BLaER1 treated with 17β-estradiol and CSF1 and Interleukin-3, amounts not matched to agents 10 nM and 100 nM (cell line): ENCODE data around the gene FAM50A.

ENCODE experiments used
- H3K27ac ChIP-seq, 11 experiments: shearing (Covaris generic); formaldehyde crosslinking; 2 replicates each; pipeline ENCODE4 v1.8.1; 2022
- H3K27me3 ChIP-seq, 11 experiments: shearing (Covaris generic); formaldehyde crosslinking; 2 replicates each; pipeline ENCODE4 v1.8.1; 2022
- H3K36me3 ChIP-seq, 11 experiments: shearing (Covaris generic); formaldehyde crosslinking; 2 replicates each; pipeline ENCODE4 v1.8.1; 2022
- H3K4me1 ChIP-seq, 10 experiments: shearing (Covaris generic); formaldehyde crosslinking; 2 replicates each; pipeline ENCODE4 v1.8.1; 2022
- H3K4me2 ChIP-seq, 11 experiments: shearing (Covaris generic); formaldehyde crosslinking; 2 replicates each; pipeline ENCODE4 v1.8.1; 2022
- H3K4me3 ChIP-seq, 10 experiments: shearing (Covaris generic); formaldehyde crosslinking; 2 replicates each; pipeline ENCODE4 v1.8.1; 2022
- H3K9ac ChIP-seq, 11 experiments: shearing (Covaris generic); formaldehyde crosslinking; 2 replicates each; pipeline ENCODE4 v1.8.1; 2022
- H3K9me3 ChIP-seq, 11 experiments: shearing (Covaris generic); formaldehyde crosslinking; replicated peaks in 1 of 11; 2 replicates each; pipeline ENCODE4 v1.8.1; 2022
- H4K20me1 ChIP-seq, 11 experiments: shearing (Covaris generic); formaldehyde crosslinking; 2 replicates each; pipeline ENCODE4 v1.8.1; 2022
- Cebpa-rat ChIP-seq, 11 experiments: shearing (Covaris generic); IDR thresholded peaks; 2 replicates each; pipeline ENCODE4 v1.8.1; 2022

The FAM50A gene

DNA sequence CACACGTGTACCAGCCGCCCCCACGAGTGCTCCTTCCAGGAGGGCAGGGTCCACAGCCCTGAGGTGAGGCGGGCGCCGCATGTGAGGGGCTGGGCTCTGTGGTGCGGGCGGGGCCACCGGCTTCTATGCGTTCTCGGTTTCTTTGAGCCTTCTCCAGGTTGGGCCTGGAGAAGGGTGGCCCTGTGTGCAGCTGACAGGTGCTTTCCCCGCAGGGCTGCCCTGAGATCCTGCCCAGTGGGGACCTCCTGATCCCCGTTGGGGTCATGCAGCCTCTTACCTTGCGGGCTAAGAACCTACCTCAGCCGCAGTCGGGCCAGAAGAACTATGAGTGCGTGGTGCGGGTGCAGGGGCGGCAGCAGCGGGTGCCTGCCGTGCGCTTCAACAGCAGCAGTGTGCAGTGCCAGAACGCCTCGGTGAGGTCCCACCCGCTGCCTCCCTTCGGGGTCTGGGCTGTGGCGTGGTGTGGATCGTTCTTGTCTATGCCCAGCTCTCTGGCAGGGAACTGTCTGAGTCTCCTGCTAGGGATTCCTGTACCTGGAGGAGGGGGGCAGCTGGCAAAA lies 20.9 kb downstream of the FAM50A start:
- Histone ChIP-seq H3K4me3 (no peak overlapping the region), H3K9me3 (peaks cover 0 to 53% (median 31%) of the 10 kb centered on the region in 11 experiments; a peak in 10 of 22 replicates), H3K36me3 (peaks cover 47 to 95% (median 87%) of the 10 kb centered on the region in 11 experiments), H3K4me1 (peaks cover 6 to 21% (median 8%) of the 10 kb centered on the region in 10 experiments; a peak in 19 of 20 replicates), H3K4me2 (no peak overlapping the region), H3K27me3 (peaks cover 0 to 23% (median 0%) of the 10 kb centered on the region in 11 experiments; a peak in 5 of 22 replicates), H3K9ac (no peak overlapping the region), H3K27ac (no peak overlapping the region), H4K20me1 (peaks cover 28 to 94% (median 67%) of the 10 kb centered on the region in 11 experiments; a peak in 21 of 22 replicates)
- no peak for TF ChIP-seq Cebpa-rat (IDR thresholded peaks at IDR 0.05)

DNA sequence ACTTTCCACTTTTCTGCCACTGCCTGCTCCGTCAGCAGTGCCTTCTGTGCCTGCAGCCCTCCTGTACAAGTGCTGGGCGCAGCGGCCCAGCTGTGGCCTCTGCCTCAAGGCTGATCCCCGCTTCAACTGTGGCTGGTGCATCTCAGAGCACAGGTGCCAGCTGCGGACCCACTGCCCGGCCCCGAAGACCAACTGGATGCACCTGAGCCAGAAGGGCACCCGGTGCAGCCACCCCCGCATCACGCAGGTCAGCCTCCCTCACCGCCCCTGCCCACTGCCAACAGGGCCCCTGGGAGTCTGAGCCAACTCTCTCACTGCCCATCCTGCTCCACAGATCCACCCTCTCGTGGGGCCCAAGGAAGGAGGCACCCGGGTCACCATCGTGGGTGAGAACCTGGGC lies 21.7 kb downstream of the FAM50A start:
- Histone ChIP-seq H3K9ac (no peak overlapping the region), H3K27ac (no peak overlapping the region), H3K4me3 (no peak overlapping the region), H3K4me2 (no peak overlapping the region), H3K27me3 (peaks cover 0 to 23% (median 0%) of the 10 kb centered on the region in 11 experiments; a peak in 5 of 22 replicates), H4K20me1 (peaks cover 21 to 94% (median 60%) of the 10 kb centered on the region in 11 experiments; a peak in 21 of 22 replicates), H3K9me3 (peaks cover 0 to 53% (median 31%) of the 10 kb centered on the region in 11 experiments; a peak in 10 of 22 replicates), H3K36me3 (peaks cover 48 to 95% (median 90%) of the 10 kb centered on the region in 11 experiments), H3K4me1 (peaks cover 0 to 14% (median under 1%) of the 10 kb centered on the region in 10 experiments; a peak in 6 of 20 replicates)
- no peak for TF ChIP-seq Cebpa-rat (IDR thresholded peaks at IDR 0.05)

DNA sequence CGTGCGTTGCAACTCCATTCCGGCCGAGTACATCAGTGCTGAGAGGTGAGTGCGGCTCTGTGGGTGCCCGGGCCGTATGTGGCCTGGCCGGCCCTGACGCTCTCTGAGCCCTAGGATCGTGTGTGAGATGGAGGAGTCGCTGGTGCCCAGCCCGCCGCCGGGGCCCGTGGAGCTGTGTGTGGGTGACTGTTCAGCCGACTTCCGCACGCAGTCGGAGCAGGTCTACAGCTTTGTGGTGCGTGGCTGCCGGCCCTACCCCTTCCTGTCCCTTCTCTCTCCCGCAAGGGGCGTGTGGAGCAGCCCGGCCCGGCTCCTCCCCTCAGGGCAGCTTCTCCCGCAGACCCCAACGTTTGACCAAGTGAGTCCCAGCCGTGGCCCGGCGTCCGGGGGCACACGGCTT lies 22.1 kb downstream of the FAM50A start:
- H4K20me1 ChIP-seq, result peaks cover 16 to 94% (median 55%) of the 10 kb centered on the region in 11 experiments; a peak in 21 of 22 replicates
- peaks cover 0 to 23% (median 0%) of the 10 kb centered on the region in 11 experiments; a peak in 5 of 22 replicates for H3K27me3 ChIP-seq
- peaks cover 0 to 9% (median 0%) of the 10 kb centered on the region in 10 experiments; a peak in 2 of 20 replicates for H3K4me1 ChIP-seq
- no peak overlapping the region for H3K4me3 ChIP-seq
- no peak overlapping the region for H3K27ac ChIP-seq
- no peak overlapping the region for H3K4me2 ChIP-seq
- no peak overlapping the region for H3K9ac ChIP-seq
- H3K36me3 ChIP-seq, result peaks cover 44 to 95% (median 90%) of the 10 kb centered on the region in 11 experiments
- H3K9me3 ChIP-seq, result peaks cover 0 to 53% (median 31%) of the 10 kb centered on the region in 11 experiments; a peak in 10 of 22 replicates
- no peak for TF ChIP-seq Cebpa-rat (IDR thresholded peaks at IDR 0.05)

DNA sequence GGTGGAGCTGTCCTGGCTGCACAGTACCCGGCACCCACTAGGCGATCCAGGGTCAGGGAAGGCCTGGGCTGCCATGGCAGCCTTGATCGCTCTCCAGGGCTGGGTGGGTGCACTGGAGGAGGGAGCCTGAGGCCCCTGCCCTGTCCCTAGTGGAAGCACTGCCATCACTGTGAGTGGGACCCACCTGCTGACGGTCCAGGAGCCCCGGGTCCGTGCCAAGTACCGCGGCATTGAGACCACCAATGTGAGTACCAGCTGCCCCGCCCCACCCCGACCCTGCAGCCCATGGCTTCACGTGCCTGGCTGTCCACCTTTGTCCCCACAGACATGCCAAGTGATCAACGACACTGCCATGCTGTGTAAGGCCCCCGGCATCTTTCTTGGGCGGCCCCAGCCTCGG lies 23.0 kb downstream of the FAM50A start:
- TF ChIP-seq Cebpa-rat (IDR thresholded peaks at IDR 0.05), result no peak
- Histone ChIP-seq H3K9me3 (peaks cover 0 to 53% (median 31%) of the 10 kb centered on the region in 11 experiments; a peak in 10 of 22 replicates), H3K27me3 (peaks cover 0 to 30% (median 6%) of the 10 kb centered on the region in 11 experiments; a peak in 6 of 22 replicates), H3K4me3 (no peak overlapping the region), H3K4me2 (no peak overlapping the region), H3K4me1 (peaks cover 0 to under 1% (median 0%) of the 10 kb centered on the region in 10 experiments; a peak in 1 of 20 replicates), H3K36me3 (peaks cover 39 to 95% (median 90%) of the 10 kb centered on the region in 11 experiments), H3K9ac (no peak overlapping the region), H3K27ac (no peak overlapping the region), H4K20me1 (peaks cover 9 to 94% (median 55%) of the 10 kb centered on the region in 11 experiments; a peak in 21 of 22 replicates)

DNA sequence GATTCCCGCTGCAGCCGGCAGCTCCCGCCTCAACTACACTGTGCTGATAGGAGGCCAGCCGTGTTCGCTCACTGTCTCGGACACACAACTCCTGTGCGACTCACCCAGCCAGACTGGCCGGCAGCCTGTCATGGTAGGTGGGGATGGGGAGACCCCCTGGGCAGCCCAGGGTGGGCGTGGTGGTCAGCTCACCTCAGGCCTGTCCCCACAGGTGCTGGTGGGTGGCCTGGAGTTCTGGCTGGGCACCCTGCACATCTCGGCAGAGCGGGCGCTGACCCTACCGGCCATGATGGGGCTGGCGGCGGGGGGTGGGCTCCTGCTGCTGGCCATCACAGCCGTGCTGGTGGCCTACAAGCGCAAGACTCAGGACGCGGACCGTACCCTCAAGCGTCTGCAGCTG lies 23.6 kb downstream of the FAM50A start:
- Histone ChIP-seq H3K4me2 (no peak overlapping the region), H3K4me3 (no peak overlapping the region), H3K9ac (no peak overlapping the region), H3K36me3 (peaks cover 34 to 95% (median 86%) of the 10 kb centered on the region in 11 experiments), H3K27ac (no peak overlapping the region), H3K9me3 (peaks cover 0 to 53% (median 31%) of the 10 kb centered on the region in 11 experiments; a peak in 10 of 22 replicates), H4K20me1 (peaks cover 3 to 94% (median 55%) of the 10 kb centered on the region in 11 experiments; a peak in 21 of 22 replicates), H3K27me3 (peaks cover 0 to 30% (median 8%) of the 10 kb centered on the region in 11 experiments; a peak in 6 of 22 replicates), H3K4me1 (no peaks in the 10 kb centered on the region)
- TF ChIP-seq Cebpa-rat (IDR thresholded peaks at IDR 0.05), result no peak

DNA sequence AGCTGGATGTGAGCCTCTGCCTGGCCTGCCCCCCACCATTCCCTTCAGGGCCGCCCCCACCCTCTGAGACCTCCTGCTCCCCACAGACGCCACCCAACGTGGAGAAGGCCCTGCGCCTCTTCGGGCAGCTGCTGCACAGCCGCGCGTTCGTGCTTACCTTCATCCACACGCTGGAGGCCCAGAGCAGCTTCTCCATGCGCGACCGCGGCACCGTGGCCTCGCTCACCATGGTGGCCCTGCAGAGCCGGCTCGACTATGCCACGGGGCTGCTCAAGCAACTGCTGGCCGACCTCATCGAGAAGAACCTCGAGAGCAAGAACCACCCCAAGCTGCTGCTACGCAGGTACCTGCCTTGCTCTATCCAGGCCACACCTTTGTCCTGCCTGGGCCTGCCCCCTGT lies 24.3 kb downstream of the FAM50A start:
- Histone ChIP-seq H3K4me2 (no peak overlapping the region), H3K9ac (no peak overlapping the region), H3K4me3 (no peak overlapping the region), H3K27ac (no peak overlapping the region), H3K9me3 (peaks cover 0 to 53% (median 31%) of the 10 kb centered on the region in 11 experiments; a peak in 10 of 22 replicates), H3K4me1 (no peaks in the 10 kb centered on the region), H4K20me1 (peaks cover 0 to 94% (median 53%) of the 10 kb centered on the region in 11 experiments; a peak in 17 of 22 replicates), H3K27me3 (peaks cover 0 to 28% (median 9%) of the 10 kb centered on the region in 11 experiments; a peak in 8 of 22 replicates), H3K36me3 (peaks cover 30 to 96% (median 80%) of the 10 kb centered on the region in 11 experiments)
- TF ChIP-seq Cebpa-rat (IDR thresholded peaks at IDR 0.05), result no peak

DNA sequence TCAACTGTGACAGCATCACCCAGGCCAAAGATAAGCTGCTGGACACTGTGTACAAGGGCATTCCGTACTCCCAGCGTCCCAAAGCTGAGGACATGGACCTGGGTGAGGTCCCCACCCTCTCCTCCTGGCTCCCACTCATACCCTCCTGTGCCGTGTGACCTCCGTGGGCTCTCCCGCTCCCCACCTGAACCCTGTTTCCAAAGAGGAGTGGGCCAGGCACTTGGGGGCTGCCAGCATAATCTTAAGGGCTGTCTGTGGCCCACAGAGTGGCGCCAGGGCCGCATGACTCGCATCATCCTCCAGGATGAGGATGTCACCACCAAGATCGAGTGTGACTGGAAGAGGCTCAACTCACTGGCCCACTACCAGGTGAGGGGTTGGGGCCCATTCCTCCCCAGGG lies 25.2 kb downstream of the FAM50A start:
- H3K4me2 ChIP-seq, result no peak overlapping the region
- H3K4me3 ChIP-seq, result no peak overlapping the region
- H4K20me1 ChIP-seq, result peaks cover 0 to 95% (median 53%) of the 10 kb centered on the region in 11 experiments; a peak in 17 of 22 replicates
- no peak overlapping the region for H3K9ac ChIP-seq
- H3K9me3 ChIP-seq, result peaks cover 0 to 47% (median 28%) of the 10 kb centered on the region in 11 experiments; a peak in 10 of 22 replicates
- TF ChIP-seq Cebpa-rat (IDR thresholded peaks at IDR 0.05), result no peak
- no peaks in the 10 kb centered on the region for H3K4me1 ChIP-seq
- no peak overlapping the region for H3K27ac ChIP-seq
- peaks cover 0 to 37% (median 11%) of the 10 kb centered on the region in 11 experiments; a peak in 13 of 22 replicates for H3K27me3 ChIP-seq
- peaks cover 30 to 96% (median 80%) of the 10 kb centered on the region in 11 experiments for H3K36me3 ChIP-seq

DNA sequence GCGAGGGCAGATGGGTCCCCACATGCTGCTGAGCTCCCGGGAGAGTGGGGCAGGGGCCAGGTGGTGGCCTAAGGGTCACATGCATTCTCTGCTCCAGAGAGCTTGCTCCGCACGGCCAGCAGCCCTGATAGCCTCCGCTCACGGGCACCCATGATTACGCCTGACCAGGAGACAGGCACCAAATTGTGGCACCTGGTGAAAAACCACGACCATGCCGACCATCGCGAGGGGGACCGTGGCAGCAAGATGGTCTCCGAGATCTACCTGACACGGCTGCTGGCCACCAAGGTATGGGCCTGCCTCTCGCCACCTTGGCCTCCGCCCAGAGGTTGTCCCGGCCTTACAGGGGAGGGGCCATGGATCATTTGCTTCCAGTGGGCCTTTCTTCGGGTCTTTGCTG lies 25.9 kb downstream of the FAM50A start:
- Histone ChIP-seq H3K9me3 (peaks cover 0 to 40% (median 24%) of the 10 kb centered on the region in 11 experiments; a peak in 10 of 22 replicates), H3K27ac (no peak overlapping the region), H4K20me1 (peaks cover 0 to 89% (median 46%) of the 10 kb centered on the region in 11 experiments; a peak in 17 of 22 replicates), H3K4me1 (no peaks in the 10 kb centered on the region), H3K27me3 (peaks cover 0 to 34% (median 11%) of the 10 kb centered on the region in 11 experiments; a peak in 13 of 22 replicates), H3K4me3 (no peak overlapping the region), H3K9ac (no peak overlapping the region), H3K36me3 (peaks cover 22 to 88% (median 72%) of the 10 kb centered on the region in 11 experiments), H3K4me2 (no peak overlapping the region)
- TF ChIP-seq Cebpa-rat (IDR thresholded peaks at IDR 0.05), result no peak

DNA sequence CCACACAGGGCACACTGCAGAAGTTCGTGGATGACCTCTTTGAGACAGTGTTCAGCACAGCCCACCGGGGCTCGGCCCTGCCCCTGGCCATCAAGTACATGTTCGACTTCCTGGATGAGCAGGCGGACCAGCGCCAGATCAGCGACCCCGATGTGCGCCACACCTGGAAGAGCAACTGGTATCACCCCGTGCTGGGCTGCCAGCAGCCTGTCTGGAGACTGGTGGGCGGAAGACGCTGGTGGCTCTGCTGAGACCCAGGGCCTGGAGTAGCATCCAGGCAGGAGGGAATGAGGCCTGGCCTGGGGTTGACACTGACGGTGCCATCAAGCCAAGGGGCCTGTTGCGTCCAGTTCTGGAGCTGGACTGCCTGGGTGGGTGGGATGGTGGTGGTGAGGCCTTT lies 26.5 kb downstream of the FAM50A start:
- Histone ChIP-seq H3K27me3 (peaks cover 0 to 29% (median 12%) of the 10 kb centered on the region in 11 experiments; a peak in 14 of 22 replicates), H3K27ac (no peak overlapping the region), H3K36me3 (peaks cover 19 to 85% (median 68%) of the 10 kb centered on the region in 11 experiments), H3K4me2 (no peak overlapping the region), H4K20me1 (peaks cover 0 to 83% (median 40%) of the 10 kb centered on the region in 11 experiments; a peak in 16 of 22 replicates), H3K9me3 (peaks cover 0 to 37% (median 24%) of the 10 kb centered on the region in 11 experiments; a peak in 10 of 22 replicates), H3K4me1 (0 out of 20 replicates have a peak, but pooled peaks cover 0 to 2% (median 0%) of the 10 kb centered on the region in 10 experiments), H3K9ac (no peak overlapping the region), H3K4me3 (no peak overlapping the region)
- TF ChIP-seq Cebpa-rat (IDR thresholded peaks at IDR 0.05), result no peak
